ENCODE measurements around the gene GRIN2C.

Gene GRIN2C

DNA sequence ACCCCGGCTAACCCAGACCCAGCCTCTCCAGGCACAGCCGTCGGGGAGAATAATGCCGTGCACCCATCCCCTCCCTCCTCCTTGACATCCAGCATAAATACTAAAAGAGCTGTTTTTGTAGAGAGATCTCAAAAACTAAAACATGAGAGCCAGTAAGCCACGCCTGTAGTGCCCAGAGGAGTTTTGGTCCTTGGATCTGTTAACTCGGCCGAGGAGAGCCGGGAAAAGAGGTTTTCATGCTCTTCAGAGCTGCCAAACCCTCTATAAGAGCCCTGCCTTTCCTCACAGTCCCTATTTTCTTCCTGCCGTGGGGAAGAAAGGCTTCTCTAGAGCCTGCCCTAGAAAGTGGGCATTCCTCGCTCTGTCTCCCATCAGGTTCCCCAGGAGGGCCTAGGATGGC lies 53.4 kb downstream of the GRIN2C start:
- Histone ChIP-seq H3K27me3 (replicated peaks; ENCODE audit: insufficient read depth, low read length) (no peaks in the 10 kb centered on the region), H3K4me1 (ENCODE audit: low read length) (no peaks in the 10 kb centered on the region), H3K9me3 (replicated peaks; ENCODE audit: insufficient read depth, low read length) (no peaks in the 10 kb centered on the region), H3K9me2 (replicated peaks; ENCODE audit: insufficient read depth, low read length) (no peaks in the 10 kb centered on the region), H3K4me2 (ENCODE audit: low read depth, low read length) (no peak overlapping the region), H3K27ac (ENCODE audit: low read length) (no peak overlapping the region), H3K79me2 (ENCODE audit: low read length) (no peaks in the 10 kb centered on the region), H3K4me3 (ENCODE audit: low read length) (no peak overlapping the region), H3F3A (ENCODE audit: insufficient read depth, low read length) (no peaks in the 10 kb centered on the region), H3K36me3 (replicated peaks; ENCODE audit: insufficient read depth, low read length) (no peaks in the 10 kb centered on the region), H3K9ac (ENCODE audit: low read length) (no peak overlapping the region), H2AFZ (ENCODE audit: low read length) (no peak overlapping the region), H4K20me1 (ENCODE audit: insufficient read depth, low read length) (no peaks in the 10 kb centered on the region)
- TF ChIP-seq, protein P1, sequence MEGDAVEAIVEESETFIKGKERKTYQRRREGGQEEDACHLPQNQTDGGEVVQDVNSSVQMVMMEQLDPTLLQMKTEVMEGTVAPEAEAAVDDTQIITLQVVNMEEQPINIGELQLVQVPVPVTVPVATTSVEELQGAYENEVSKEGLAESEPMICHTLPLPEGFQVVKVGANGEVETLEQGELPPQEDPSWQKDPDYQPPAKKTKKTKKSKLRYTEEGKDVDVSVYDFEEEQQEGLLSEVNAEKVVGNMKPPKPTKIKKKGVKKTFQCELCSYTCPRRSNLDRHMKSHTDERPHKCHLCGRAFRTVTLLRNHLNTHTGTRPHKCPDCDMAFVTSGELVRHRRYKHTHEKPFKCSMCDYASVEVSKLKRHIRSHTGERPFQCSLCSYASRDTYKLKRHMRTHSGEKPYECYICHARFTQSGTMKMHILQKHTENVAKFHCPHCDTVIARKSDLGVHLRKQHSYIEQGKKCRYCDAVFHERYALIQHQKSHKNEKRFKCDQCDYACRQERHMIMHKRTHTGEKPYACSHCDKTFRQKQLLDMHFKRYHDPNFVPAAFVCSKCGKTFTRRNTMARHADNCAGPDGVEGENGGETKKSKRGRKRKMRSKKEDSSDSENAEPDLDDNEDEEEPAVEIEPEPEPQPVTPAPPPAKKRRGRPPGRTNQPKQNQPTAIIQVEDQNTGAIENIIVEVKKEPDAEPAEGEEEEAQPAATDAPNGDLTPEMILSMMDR (IDR thresholded peaks at IDR 0.05; ENCODE audit: low read length), result no peak
- DNase-seq, result no peak

- no peaks in the 10 kb centered on the region for H3K4me1 ChIP-seq (ENCODE audit: low read length)
- no peak overlapping the region for H3K27ac ChIP-seq (ENCODE audit: low read length)
- no peaks in the 10 kb centered on the region for H3K9me2 ChIP-seq (replicated peaks; ENCODE audit: insufficient read depth, low read length)
- H3K36me3 ChIP-seq (replicated peaks; ENCODE audit: insufficient read depth, low read length), result no peaks in the 10 kb centered on the region
- TF ChIP-seq EZH2 (optimal IDR thresholded peaks at IDR 0.05; ENCODE audit: low read depth, low read length) (no peak), EZH2phosphoT487 (IDR thresholded peaks at IDR 0.05; ENCODE audit: low read length) (no peak)
- TF ChIP-seq, protein P1 (IDR thresholded peaks at IDR 0.05; ENCODE audit: low read length), result no peak
- DNase-seq, result no peak
- no peak overlapping the region for H3K9ac ChIP-seq (ENCODE audit: low read length)
- no peaks in the 10 kb centered on the region for H3K9me3 ChIP-seq (replicated peaks; ENCODE audit: insufficient read depth, low read length)
- no peaks in the 10 kb centered on the region for H3F3A ChIP-seq (ENCODE audit: insufficient read depth, low read length)
- H4K20me1 ChIP-seq (ENCODE audit: insufficient read depth, low read length), result no peaks in the 10 kb centered on the region
- no peaks in the 10 kb centered on the region for H3K27me3 ChIP-seq (replicated peaks; ENCODE audit: insufficient read depth, low read length)
- H2AFZ ChIP-seq (ENCODE audit: low read length), result no peak overlapping the region
- H3K4me2 ChIP-seq (ENCODE audit: low read depth, low read length), result no peak overlapping the region
- H3K4me3 ChIP-seq (ENCODE audit: low read length), result no peak overlapping the region
- no peaks in the 10 kb centered on the region for H3K79me2 ChIP-seq (ENCODE audit: low read length)
These were observed 54.1 kb downstream of the GRIN2C start for GRCh38 chr17:74805591-74805991.

DNA sequence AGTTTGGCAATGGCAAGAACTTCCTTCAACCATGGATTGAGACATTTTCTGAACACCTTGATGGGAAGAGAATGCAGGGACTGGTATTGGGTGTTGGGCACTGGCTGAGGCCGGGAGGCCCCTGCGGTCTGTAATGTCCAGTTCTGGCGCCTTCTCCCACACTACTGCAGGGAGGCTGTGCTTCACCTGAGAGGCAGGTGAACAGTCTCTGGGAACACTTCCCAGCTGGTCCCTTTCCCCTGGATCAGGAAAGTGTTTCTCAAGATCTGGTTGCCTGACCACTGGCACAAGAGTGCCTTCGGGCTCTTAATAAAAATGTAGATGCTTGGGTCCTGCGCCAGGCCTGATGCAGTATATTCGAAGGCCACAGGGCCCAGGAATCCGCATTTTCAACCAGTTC lies 55.0 kb downstream of the GRIN2C start:
- Histone ChIP-seq H3K27ac (ENCODE audit: low read length) (no peak overlapping the region), H3F3A (ENCODE audit: insufficient read depth, low read length) (no peaks in the 10 kb centered on the region), H3K79me2 (ENCODE audit: low read length) (no peaks in the 10 kb centered on the region), H3K36me3 (replicated peaks; ENCODE audit: insufficient read depth, low read length) (no peaks in the 10 kb centered on the region), H3K9ac (ENCODE audit: low read length) (no peak overlapping the region), H3K9me2 (replicated peaks; ENCODE audit: insufficient read depth, low read length) (no peaks in the 10 kb centered on the region), H3K4me3 (ENCODE audit: low read length) (no peak overlapping the region), H3K4me1 (ENCODE audit: low read length) (no peaks in the 10 kb centered on the region), H3K4me2 (ENCODE audit: low read depth, low read length) (no peak overlapping the region), H4K20me1 (ENCODE audit: insufficient read depth, low read length) (no peaks in the 10 kb centered on the region), H3K27me3 (replicated peaks; ENCODE audit: insufficient read depth, low read length) (no peaks in the 10 kb centered on the region), H3K9me3 (replicated peaks; ENCODE audit: insufficient read depth, low read length) (no peaks in the 10 kb centered on the region), H2AFZ (ENCODE audit: low read length) (no peak overlapping the region)
- DNase-seq, result no peak
- TF ChIP-seq EZH2 (optimal IDR thresholded peaks at IDR 0.05; ENCODE audit: low read depth, low read length), result no peak
- TF ChIP-seq, protein P1 (IDR thresholded peaks at IDR 0.05; ENCODE audit: low read length), result no peak
- no peak for TF ChIP-seq EZH2phosphoT487 (IDR thresholded peaks at IDR 0.05; ENCODE audit: low read length)
